ENCODE data around the gene UBE2F.

GRCh38 chr2:238005528-238005927 is 38.7 kb downstream of the UBE2F start:
- TF ChIP-seq PATZ1 (CRISPR knock-in tag; IDR thresholded peaks at IDR 0.05; ENCODE audit: borderline replicate concordance) (no peak), ZFP3 (CRISPR knock-in tag; IDR thresholded peaks at IDR 0.05) (no peak), CREB5 (CRISPR knock-in tag; IDR thresholded peaks at IDR 0.05; ENCODE audit: low read depth) (no peak), ZFP30 (CRISPR knock-in tag; IDR thresholded peaks at IDR 0.05) (no peak), ZNF70 (CRISPR knock-in tag; IDR thresholded peaks at IDR 0.05) (no peak), PPARA (CRISPR knock-in tag; IDR thresholded peaks at IDR 0.05; ENCODE audit: borderline replicate concordance) (no peak), POU6F1 (CRISPR knock-in tag; IDR thresholded peaks at IDR 0.05; ENCODE audit: borderline replicate concordance, low read depth) (no peak)
